ENCODE results near the gene TRIM14. TPM values are rescaled to one million over a fixed set of nuclear protein-coding genes. Genes with fewer than 3 reads are reported as not detected.

TRIM14 gene
- total RNA-seq, 4 donors from 2014 or later, result 21.0 to 39.2 (median 31.6) TPM

DNA sequence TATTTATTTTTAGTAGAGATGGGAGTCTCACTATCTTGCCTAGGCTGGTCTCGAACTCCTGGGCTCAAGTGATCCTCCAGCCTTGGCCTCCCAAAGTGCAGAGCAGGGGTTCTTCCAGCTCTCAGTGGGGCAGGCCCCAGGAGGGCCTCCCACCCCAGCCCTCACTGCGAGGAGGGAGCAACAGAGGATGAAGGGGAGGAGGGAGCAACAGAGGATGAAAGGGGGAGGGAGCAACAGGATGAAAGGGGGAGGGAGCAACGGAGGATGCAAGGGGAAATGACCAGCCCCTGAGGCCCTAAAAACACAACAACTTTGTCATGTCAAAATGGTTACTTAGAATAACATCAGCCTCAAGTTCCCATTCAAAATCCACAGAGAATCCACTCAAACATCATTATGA is 10.0 kb downstream of the TRIM14 start:
- H3K27ac ChIP-seq, result peak overlapping the region; percentile 5 to 68 (median 58)
- DNase-seq, result no peak
- no peaks in the 10 kb centered on the region for H3K27me3 ChIP-seq
- no peaks in the 10 kb centered on the region for H3K9me3 ChIP-seq
- intact Hi-C loops (cut with DNase I), result no loop called here
- WGBS, 2 donors, result 18 to 44% methylated on average over 1 of the region's 3 CpGs
- no peak overlapping the region for H3K4me3 ChIP-seq
- H3K36me3 ChIP-seq, result peaks cover 0 to 57% (median 5%) of the 10 kb centered on the region in 3 donors
- peaks cover 0 to 39% (median 12%) of the 10 kb centered on the region in 3 donors for H3K4me1 ChIP-seq
- no peak for TF ChIP-seq POLR2A (IDR thresholded peaks at IDR 0.05)

DNA sequence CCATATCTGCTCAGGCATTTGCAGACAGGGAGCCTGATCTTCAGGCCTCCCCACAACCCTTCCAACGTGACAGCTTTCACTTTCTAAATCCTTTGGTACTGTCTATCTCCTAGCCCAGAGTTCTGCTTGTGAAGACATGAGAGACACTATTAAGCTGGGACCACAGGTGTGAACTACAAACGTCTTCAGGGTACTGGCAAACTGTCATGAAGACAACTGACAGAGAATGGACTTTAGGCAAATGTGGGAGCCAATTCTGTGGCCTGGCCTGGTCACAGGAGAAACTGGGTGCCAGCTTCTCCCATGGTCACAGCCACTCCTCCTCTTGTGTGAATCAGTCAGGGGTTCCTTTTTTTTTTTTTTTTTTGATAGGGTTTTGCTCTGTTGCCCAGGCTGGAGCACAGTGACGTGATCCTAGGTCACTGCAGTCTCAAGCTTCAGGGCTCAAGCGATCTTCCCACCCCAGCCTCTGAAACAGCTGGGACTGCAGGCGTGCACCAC is 10.4 kb downstream of the TRIM14 start:
- 45 to 51% methylated on average over 5 of the region's 5 CpGs for WGBS, 2 donors
- no peak for DNase-seq
- peaks cover 0 to 41% (median 12%) of the 10 kb centered on the region in 3 donors for H3K4me1 ChIP-seq
- H3K9me3 ChIP-seq, result no peaks in the 10 kb centered on the region
- peaks cover 0 to 57% (median 5%) of the 10 kb centered on the region in 3 donors for H3K36me3 ChIP-seq
- no peak overlapping the region for H3K4me3 ChIP-seq
- peak overlapping the region; percentile 5 to 74 (median 63) for H3K27ac ChIP-seq
- H3K27me3 ChIP-seq, result no peaks in the 10 kb centered on the region
- intact Hi-C loops (cut with DNase I), result no loop called here
- no peak for TF ChIP-seq POLR2A (IDR thresholded peaks at IDR 0.05)
- TF ChIP-seq, protein P1, sequence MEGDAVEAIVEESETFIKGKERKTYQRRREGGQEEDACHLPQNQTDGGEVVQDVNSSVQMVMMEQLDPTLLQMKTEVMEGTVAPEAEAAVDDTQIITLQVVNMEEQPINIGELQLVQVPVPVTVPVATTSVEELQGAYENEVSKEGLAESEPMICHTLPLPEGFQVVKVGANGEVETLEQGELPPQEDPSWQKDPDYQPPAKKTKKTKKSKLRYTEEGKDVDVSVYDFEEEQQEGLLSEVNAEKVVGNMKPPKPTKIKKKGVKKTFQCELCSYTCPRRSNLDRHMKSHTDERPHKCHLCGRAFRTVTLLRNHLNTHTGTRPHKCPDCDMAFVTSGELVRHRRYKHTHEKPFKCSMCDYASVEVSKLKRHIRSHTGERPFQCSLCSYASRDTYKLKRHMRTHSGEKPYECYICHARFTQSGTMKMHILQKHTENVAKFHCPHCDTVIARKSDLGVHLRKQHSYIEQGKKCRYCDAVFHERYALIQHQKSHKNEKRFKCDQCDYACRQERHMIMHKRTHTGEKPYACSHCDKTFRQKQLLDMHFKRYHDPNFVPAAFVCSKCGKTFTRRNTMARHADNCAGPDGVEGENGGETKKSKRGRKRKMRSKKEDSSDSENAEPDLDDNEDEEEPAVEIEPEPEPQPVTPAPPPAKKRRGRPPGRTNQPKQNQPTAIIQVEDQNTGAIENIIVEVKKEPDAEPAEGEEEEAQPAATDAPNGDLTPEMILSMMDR (IDR thresholded peaks at IDR 0.05), result no peak

DNA sequence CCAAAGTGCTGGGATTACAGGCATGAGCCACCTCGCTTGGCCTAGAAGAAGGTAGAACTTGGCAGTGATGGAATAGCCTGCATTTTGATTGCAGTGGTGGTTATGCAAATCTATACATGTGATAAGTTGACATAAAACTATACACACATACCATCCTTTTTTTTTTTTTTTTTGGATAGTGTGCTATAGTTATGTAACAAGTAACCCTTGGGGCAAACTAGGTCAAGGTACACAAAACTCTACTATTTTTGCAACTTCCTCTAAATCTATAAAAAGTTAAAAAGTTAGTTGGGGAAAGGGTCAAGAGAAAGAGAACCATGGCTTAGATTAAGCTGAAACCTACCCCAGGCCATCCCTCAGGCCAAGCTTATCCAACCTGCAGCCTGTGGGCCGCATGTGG is 11.1 kb downstream of the TRIM14 start:
- peaks cover under 1 to 39% (median 12%) of the 10 kb centered on the region in 3 donors for H3K4me1 ChIP-seq
- H3K27me3 ChIP-seq, result no peaks in the 10 kb centered on the region
- peak overlapping the region; percentile 5 to 74 (median 63) for H3K27ac ChIP-seq
- no peak for DNase-seq
- intact Hi-C loops (cut with DNase I), result no loop called here
- H3K36me3 ChIP-seq, result peaks cover 0 to 57% (median 5%) of the 10 kb centered on the region in 3 donors
- H3K4me3 ChIP-seq, result no peak overlapping the region
- no peaks in the 10 kb centered on the region for H3K9me3 ChIP-seq
- WGBS, 2 donors, result 57 to 63% methylated on average over 2 of the region's 2 CpGs
- no peak for TF ChIP-seq POLR2A (IDR thresholded peaks at IDR 0.05)
- TF ChIP-seq, protein P1 (IDR thresholded peaks at IDR 0.05), result no peak

DNA sequence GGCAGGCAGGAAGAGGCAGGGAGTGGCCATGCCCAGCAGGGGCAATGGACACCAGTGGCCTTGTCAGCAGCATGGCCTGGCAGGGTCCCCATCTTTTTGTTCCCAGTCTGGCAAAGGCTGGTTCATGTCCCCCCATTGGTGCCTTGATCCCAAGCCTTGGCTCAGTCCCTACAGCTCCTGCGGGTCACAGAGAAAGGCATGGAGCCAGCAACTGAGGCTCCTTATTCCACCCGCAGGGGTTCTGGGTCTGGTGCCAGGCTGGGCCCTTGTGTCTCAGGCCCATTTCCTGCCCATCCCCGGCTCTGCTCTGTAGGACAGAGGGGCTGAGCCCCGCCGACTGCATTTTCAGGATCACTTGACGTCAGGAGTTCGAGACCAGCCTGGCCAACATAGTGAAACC is 14.0 kb downstream of the TRIM14 start:
- 86 to 91% methylated on average over 1 to 6 of the region's 7 CpGs for WGBS, 2 donors
- DNase-seq, result no peak
- no peak for TF ChIP-seq POLR2A (IDR thresholded peaks at IDR 0.05)
- TF ChIP-seq, protein P1 (IDR thresholded peaks at IDR 0.05), result no peak

DNA sequence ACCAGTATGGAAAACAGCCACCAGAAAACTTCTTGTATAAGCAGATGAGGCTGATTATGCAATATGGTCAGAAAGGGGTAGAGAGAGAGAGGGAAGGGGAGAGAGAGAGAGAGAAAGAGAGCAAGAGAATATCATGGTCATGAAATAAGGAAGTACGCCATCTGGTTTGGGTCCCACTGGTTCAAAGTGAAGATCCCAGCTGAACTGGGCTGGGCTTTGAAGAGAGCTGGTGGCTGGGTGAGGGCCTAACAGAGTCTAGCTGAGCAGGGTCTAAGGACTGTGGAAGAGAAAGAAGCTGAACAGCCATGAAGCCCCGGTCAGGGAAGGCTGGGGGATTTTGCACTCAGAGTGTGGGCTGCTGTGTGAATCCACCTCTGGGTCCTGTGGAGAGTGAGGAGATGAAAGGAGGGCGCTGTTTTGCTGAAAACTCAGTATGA is 14.6 kb downstream of the TRIM14 start:
- no peak for DNase-seq
- peaks cover 0 to 53% (median 5%) of the 10 kb centered on the region in 3 donors for H3K36me3 ChIP-seq
- H3K4me1 ChIP-seq, result peaks cover 4 to 73% (median 16%) of the 10 kb centered on the region in 3 donors
- WGBS, 2 donors, result 68 to 92% methylated on average over 3 of the region's 3 CpGs
- no peaks in the 10 kb centered on the region for H3K27me3 ChIP-seq
- H3K9me3 ChIP-seq, result no peaks in the 10 kb centered on the region
- H3K27ac ChIP-seq, result peak overlapping the region in 2 of 4 donors; percentile 29 to 72
- intact Hi-C loops (cut with DNase I), result no loop called here
- TF ChIP-seq POLR2A (IDR thresholded peaks at IDR 0.05), result no peak
- TF ChIP-seq, protein P1 (IDR thresholded peaks at IDR 0.05), result no peak
- no peak overlapping the region for H3K4me3 ChIP-seq

More for the DNA sequence above, 14.0 kb downstream of the TRIM14 start:
- Histone ChIP-seq H3K9me3 (no peaks in the 10 kb centered on the region), H3K4me1 (peaks cover 4 to 68% (median 12%) of the 10 kb centered on the region in 3 donors), H3K27me3 (no peaks in the 10 kb centered on the region), H3K4me3 (no peak overlapping the region), H3K36me3 (peaks cover 0 to 57% (median 5%) of the 10 kb centered on the region in 3 donors), H3K27ac (peak overlapping the region in 2 of 4 donors; percentile 29 to 72)
- intact Hi-C loops (cut with DNase I), result no loop called here

Data from esophagus squamous epithelium (tissue), 5 donors.